ENCODE measurements around the gene GMPPB. TPM values are rescaled to one million over a fixed set of nuclear protein-coding genes. Genes with fewer than 3 reads are reported as not detected.

GMPPB gene
- total and polyA plus RNA-seq, 2 of the 8 experiments (the other 6 are each of a cell fraction or from before 2014, with no cell fraction given), result 20.9 to 23.9 TPM

GRCh38 chr3:49763981-49764380, 40.2 kb upstream of the GMPPB start:
- Histone ChIP-seq H2AFZ (ENCODE audit: low read length) (no peak overlapping the region), H3K4me2 (ENCODE audit: insufficient read depth in 1 of 2, low read depth in 2 of 2, low read length in 2 of 2) (no peak overlapping the region), H2BK15ac (ENCODE audit: low read length) (no peak overlapping the region), H3K4me3 (ENCODE audit: extremely low read depth in 1 of 4, insufficient read depth in 2 of 4, low read depth in 3 of 4, low read length in 4 of 4) (no peak overlapping the region), H3K23me2 (ENCODE audit: low read depth, low read length) (no peaks in the 10 kb centered on the region), H3K23ac (ENCODE audit: insufficient read length) (no peak overlapping the region), H2BK12ac (ENCODE audit: low read depth, low read length) (no peak overlapping the region), H3K4ac (replicated peaks; ENCODE audit: insufficient read length, low read depth, low read length) (no peak overlapping the region), H3K4me1 (replicated peaks in 1 of 4; ENCODE audit: control insufficient read depth in 3 of 4, insufficient read depth in 4 of 4, low read length in 3 of 4) (no peaks in the 10 kb centered on the region), H2BK5ac (ENCODE audit: low read depth, low read length) (no peak overlapping the region), H3K18ac (ENCODE audit: extremely low read depth, low read length) (no peak overlapping the region), H2AK5ac (ENCODE audit: low read depth, low read length) (no peak overlapping the region), H3K27ac (ENCODE audit: low read depth, low read length) (no peak overlapping the region), H3K9me3 (ENCODE audit: insufficient read depth in 2 of 2, low read depth in 1 of 2, low read length in 1 of 2) (no peaks in the 10 kb centered on the region), H3K56ac (replicated peaks; ENCODE audit: insufficient read length, low read depth, low read length) (no peak overlapping the region), H3K79me2 (ENCODE audit: control insufficient read depth in 1 of 2, insufficient read depth in 2 of 2, low read length in 2 of 2) (peaks cover 0 to 64% of the 10 kb centered on the region in 2 experiments; a peak in 3 of 4 replicates), H3K27me3 (replicated peaks in 1 of 4; ENCODE audit: control insufficient read depth in 3 of 4, extremely low read depth in 1 of 4, insufficient read depth in 3 of 4, low read length in 3 of 4) (no peaks in the 10 kb centered on the region), H4K8ac (ENCODE audit: extremely low read depth, insufficient read depth, low read length) (no peak overlapping the region), H3K14ac (ENCODE audit: insufficient read length) (no peak overlapping the region), H3K9ac (replicated peaks in 1 of 4; ENCODE audit: extremely low read depth in 1 of 4, low read depth in 3 of 4, low read length in 3 of 4) (no peak overlapping the region), H4K20me1 (replicated peaks in 1 of 2; ENCODE audit: control insufficient read depth in 1 of 2, insufficient read depth in 2 of 2, low read length in 2 of 2) (peaks cover 0 to 4% of the 10 kb centered on the region in 2 experiments), H3K36me3 (ENCODE audit: control insufficient read depth in 2 of 4, insufficient read depth in 4 of 4, low read length in 3 of 4) (no peaks in the 10 kb centered on the region), H4K91ac (replicated peaks; ENCODE audit: insufficient read length, low read length) (no peak overlapping the region), H3K79me1 (ENCODE audit: low read depth, low read length) (peaks cover 3% of the 10 kb centered on the region; the same call in 1 of the 2 replicates), H4K5ac (ENCODE audit: insufficient read length, low read depth, low read length) (no peak overlapping the region), H2BK120ac (replicated peaks; ENCODE audit: low read depth, low read length) (no peak overlapping the region), H2BK20ac (ENCODE audit: low read length) (no peak overlapping the region)
- WGBS, 2 experiments (ENCODE audit: extremely low coverage in 1 of 2, insufficient coverage in 1 of 2, insufficient read length in 1 of 2, insufficient replicate concordance in 2 of 2, low coverage in 1 of 2, low lambda C conversion rate in 2 of 2, missing lambda C conversion rate in 1 of 2), result 94% methylated on average over 4 of the region's 4 CpGs; no CpG with 5 or more reads in 1 of the 2 experiments
- ChIA-PET CTCF (ENCODE audit: partially characterized antibody) (interaction anchor here (0.6 to 0.8 kb wide), 2 partner anchors 14 to 41 kb away, joined by 3 to 4 read pairs; no protein-coding TSS in a partner anchor), POLR2A (ENCODE audit: partially characterized antibody) (interaction anchor here (1.5 kb wide), 1 partner anchor 19 kb away, joined by 3 read pairs; no protein-coding TSS in a partner anchor)
- no peak for DNase-seq (ENCODE audit: low read depth in 1 of 2, low spot score in 2 of 2)
- FAIRE-seq, result no peak
- no peak for TF ChIP-seq SP1 (IDR thresholded peaks at IDR 0.05; ENCODE audit: low read depth, low read length)

Measured in H1 (cell line).